DMS153 (cell line): ENCODE data around the gene MTARC1.

Source experiments
- DNase-seq: peaks from one replicate; lab custom pipeline; 2025; lab: John Stamatoyannopoulos, UW

The MTARC1 gene

GRCh38 chr1:220834155-220834870 is 47.6 kb downstream of the MTARC1 start:
- no peak for DNase-seq
